Testis (tissue), 2 donors: ENCODE data around the gene TBC1D10B.

Experiments
- CTCF ChIP-seq, 3 experiments: fragments of 450-650 bp in 2 of 3; fragments of 200-600 bp in 1 of 3; sonication (generic) in 1 of 3; IDR thresholded peaks; one replicate each; pipeline ENCODE4 v1.5.1; 2016 to 2019; ENCODE audit warnings: antibody characterized with exemption in 3 of 3, mild to moderate bottlenecking in 2 of 3, moderate library complexity in 1 of 3
- POLR2A ChIP-seq: fragments of 450-650 bp; IDR thresholded peaks from one replicate; pipeline ENCODE4 v1.6.1; 2017; ENCODE audit warnings: antibody characterized with exemption, mild to moderate bottlenecking, moderate library complexity

DNA sequence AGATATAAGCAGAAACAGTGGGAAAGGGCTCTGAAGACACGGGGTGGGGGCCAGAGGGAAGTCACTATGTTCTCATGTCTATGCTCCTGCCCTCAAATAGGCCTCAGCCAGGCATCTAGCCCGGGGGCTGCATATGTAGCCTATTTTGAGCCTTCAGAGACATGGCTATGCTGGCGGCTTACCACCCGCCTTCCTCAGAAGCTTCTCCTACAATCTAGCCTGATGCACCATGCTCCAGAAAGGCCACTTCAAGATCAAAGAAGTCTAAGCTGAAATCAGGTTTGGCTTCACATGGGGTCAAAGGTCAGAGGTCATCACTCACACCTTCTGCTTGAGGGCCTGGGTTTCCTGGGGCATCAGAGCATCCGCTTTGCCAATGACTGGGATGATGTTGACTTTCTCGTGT lies 10.5 kb upstream of the TBC1D10B start:
- TF ChIP-seq POLR2A: no peak
- TF ChIP-seq CTCF (IDR thresholded peaks at IDR 0.05): no peak
